Lower leg skin (tissue), 4 donors: ENCODE data around the gene PACRGL. TPM values are rescaled to one million over a fixed set of nuclear protein-coding genes. Genes with fewer than 3 reads are reported as not detected.
"Not testable (repeated sequence)": the region's sequence is repeated elsewhere in the genome, so short reads cannot be mapped to it uniquely, and the experiment has no call there.

Source experiments
- DNase-seq, 2 donors: peaks; one replicate each; pipeline ENCODE4 v3.0.0-alpha.2; 2019; ENCODE audit warnings: low spot score in 2 of 2
- H3K4me3 ChIP-seq: fragments of 200-600 bp; sonication (generic); 2 replicates; pipeline ENCODE4 v1.5.1; 2017; ENCODE audit warnings: mild to moderate bottlenecking, low read depth; ENCODE audit not compliant: poor library complexity, severe bottlenecking
- POLR2A ChIP-seq, 2 donors: fragments of 450-650 bp; IDR thresholded peaks; one replicate each; pipeline ENCODE4 v1.6.1; 2016 to 2017; ENCODE audit warnings: antibody characterized with exemption in 2 of 2, mild to moderate bottlenecking in 1 of 2, moderate library complexity in 1 of 2
- WGBS, 2 donors: methylation state at CpG; one replicate each; pipeline ENCODE4 v1.1.5; 2018; 5-methylcytosine and 5-hydroxymethylcytosine counted together
- intact Hi-C: fragments of 100-400 bp; cut with DNase I; formaldehyde crosslinking; loops from one replicate; pipeline ENCODE4 v1.15.0; 2023; ENCODE audit warnings: low total_unique reads
- total RNA-seq, 4 donors: library from RNA; depleted of rRNA; stranded (reverse); fragments of >200 nt; gene quantifications; one replicate each; pipeline ENCODE4 v1.1.0, GENCODE V29; 2016
- TF ChIP-seq, protein P1 (sequence below), 3 donors: fragments of 450-650 bp; IDR thresholded peaks; one replicate each; pipeline ENCODE4 v1.5.1; 2016; ENCODE audit warnings: antibody characterized with exemption in 3 of 3, mild to moderate bottlenecking in 3 of 3, moderate library complexity in 2 of 3

Gene PACRGL
- total RNA-seq, 4 donors from 2014 or later: 15.6 to 27.7 (median 23.3) TPM

DNA sequence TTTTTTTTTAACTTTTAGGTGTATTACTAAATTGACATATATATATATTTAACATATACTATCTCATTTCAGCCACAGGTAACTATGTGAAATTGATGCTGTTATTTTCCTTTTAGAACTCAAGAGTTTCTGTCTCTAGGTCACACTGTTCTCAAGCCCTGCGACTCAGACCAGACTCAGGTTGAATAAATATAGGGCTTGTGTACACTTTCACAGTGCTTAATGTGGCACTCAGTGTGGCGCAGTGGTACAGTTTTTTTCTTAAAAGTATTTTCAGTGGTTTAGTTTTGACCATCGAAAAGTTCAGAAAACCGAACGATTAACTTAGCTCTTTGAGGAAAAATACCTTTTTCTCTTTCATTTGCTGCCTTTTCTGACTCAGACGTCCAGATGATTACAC lies 24.7 kb downstream of the PACRGL start:
- H3K4me3 ChIP-seq: no peak overlapping the region
- no peak for TF ChIP-seq POLR2A (IDR thresholded peaks at IDR 0.05)
- TF ChIP-seq, protein P1, sequence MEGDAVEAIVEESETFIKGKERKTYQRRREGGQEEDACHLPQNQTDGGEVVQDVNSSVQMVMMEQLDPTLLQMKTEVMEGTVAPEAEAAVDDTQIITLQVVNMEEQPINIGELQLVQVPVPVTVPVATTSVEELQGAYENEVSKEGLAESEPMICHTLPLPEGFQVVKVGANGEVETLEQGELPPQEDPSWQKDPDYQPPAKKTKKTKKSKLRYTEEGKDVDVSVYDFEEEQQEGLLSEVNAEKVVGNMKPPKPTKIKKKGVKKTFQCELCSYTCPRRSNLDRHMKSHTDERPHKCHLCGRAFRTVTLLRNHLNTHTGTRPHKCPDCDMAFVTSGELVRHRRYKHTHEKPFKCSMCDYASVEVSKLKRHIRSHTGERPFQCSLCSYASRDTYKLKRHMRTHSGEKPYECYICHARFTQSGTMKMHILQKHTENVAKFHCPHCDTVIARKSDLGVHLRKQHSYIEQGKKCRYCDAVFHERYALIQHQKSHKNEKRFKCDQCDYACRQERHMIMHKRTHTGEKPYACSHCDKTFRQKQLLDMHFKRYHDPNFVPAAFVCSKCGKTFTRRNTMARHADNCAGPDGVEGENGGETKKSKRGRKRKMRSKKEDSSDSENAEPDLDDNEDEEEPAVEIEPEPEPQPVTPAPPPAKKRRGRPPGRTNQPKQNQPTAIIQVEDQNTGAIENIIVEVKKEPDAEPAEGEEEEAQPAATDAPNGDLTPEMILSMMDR (IDR thresholded peaks at IDR 0.05): no peak
- intact Hi-C loops: no loop called here
- WGBS, 2 donors: 61 to 96% methylated on average over 6 of the region's 6 CpGs
- no peak for DNase-seq

DNA sequence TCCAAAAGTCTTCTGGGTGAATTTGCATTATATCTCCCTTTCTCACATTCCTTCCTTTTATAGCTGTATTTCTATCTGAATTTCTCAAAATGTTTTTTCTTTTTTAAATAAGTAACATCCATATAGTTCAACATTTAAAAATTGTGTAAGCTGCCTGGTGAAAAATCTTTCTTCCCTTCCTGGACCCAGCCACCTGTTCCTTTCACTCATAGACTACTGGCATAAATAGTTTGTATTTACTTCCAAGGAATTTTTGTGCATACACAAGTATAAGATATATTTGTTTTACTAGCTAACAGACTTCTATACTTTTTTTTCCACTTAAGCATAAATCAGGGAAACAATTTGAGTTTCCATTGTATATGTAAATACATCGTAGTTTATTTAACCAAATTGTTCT lies 35.7 kb downstream of the PACRGL start:
- no peak for TF ChIP-seq POLR2A (IDR thresholded peaks at IDR 0.05)
- TF ChIP-seq, protein P1 (IDR thresholded peaks at IDR 0.05): no peak
- intact Hi-C loops: no loop called here
- WGBS, 2 donors: 97 to 100% methylated on average over 1 of the region's 1 CpG
- no peak overlapping the region for H3K4me3 ChIP-seq
- no peak for DNase-seq

DNA sequence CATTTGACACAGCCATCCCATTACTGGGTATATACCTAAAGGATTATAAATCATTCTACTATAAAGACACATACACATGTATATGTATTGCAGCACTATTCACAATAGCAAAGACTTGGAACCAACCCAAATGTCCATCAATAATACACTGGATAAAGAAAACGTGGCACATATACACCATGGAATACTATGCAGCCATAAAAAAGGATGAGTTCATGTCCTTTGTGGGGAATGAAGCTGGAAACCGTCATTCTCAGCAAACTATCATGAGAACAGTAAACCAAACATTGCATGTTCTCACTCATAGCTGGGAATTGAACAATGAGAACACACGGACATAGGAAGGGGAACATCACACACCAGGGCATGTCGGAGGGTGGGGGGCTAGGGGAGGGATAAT lies 45.7 kb downstream of the PACRGL start:
- H3K4me3 ChIP-seq, DNase-seq, intact Hi-C loops: not testable (repeated sequence)
- 88 to 95% methylated on average over 4 of the region's 4 CpGs for WGBS, 2 donors

DNA sequence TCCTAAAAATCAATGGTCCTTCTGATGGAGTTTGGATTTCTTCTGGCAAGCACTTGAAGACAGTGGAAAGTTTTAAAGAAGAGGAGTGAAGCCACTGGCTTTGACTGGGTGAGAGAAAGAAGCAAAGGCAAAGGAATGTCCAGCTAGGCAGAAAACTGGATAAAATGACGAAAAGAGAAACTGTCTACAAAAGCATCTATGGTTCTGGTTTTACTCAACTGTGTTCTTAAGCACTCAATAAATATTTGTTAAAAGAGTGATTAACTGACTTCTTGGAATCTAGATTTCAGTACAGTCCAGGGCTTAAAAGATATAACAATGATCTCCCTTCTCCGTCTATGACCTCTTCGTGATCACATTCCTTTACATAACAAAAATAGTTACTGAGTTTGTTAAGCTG lies 52.4 kb downstream of the PACRGL start:
- WGBS, 2 donors: 97 to 99% methylated on average over 3 of the region's 3 CpGs
- TF ChIP-seq, protein P1 (IDR thresholded peaks at IDR 0.05): no peak
- no peak for TF ChIP-seq POLR2A (IDR thresholded peaks at IDR 0.05)
- no peak overlapping the region for H3K4me3 ChIP-seq
- DNase-seq: no peak
- intact Hi-C loops: no loop called here

DNA sequence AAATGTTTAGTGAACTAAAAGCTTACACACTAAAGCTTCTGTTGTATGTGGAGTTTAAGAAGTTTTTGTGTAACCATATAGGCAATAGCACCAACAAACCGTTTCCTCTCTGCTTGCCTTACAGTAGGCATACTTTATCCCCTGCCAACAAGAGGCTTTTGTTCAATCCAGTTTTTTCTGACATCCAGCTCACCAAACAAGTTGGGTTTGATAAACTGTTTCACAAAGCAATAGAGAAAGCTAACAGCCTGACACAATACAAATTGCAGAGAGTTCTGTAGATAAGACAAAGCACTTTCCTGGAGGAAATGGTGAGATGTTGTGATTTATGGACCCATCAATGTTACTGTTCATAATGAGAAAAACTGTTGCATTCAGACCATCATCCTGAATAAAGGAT lies 53.8 kb downstream of the PACRGL start:
- DNase-seq: no peak
- H3K4me3 ChIP-seq: no peak overlapping the region
- WGBS, 2 donors: 72 to 73% methylated on average over 1 of the region's 1 CpG
- intact Hi-C loops: no loop called here
- TF ChIP-seq POLR2A (IDR thresholded peaks at IDR 0.05): no peak
- TF ChIP-seq, protein P1 (IDR thresholded peaks at IDR 0.05): no peak

DNA sequence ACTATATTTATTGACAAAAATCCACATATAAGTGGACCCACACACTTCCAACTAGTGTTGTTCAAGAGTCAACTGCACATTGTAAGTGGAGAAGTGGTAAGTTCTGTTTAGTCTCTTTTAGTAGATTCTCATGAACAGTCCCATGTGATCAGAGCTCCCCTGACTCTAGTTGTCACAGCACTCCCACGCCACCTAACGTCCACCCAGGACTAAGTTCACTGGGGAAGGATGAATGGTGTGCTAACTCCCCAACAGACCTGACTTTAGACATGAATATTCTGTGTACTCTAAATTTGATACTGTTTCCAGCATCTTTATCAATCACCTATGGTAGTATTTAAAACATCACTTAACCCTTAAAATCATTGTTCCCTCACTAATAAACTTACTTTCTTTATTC lies 59.8 kb downstream of the PACRGL start:
- 88 to 94% methylated on average over 2 of the region's 2 CpGs for WGBS, 2 donors
- no peak for TF ChIP-seq POLR2A (IDR thresholded peaks at IDR 0.05)
- TF ChIP-seq, protein P1 (IDR thresholded peaks at IDR 0.05): no peak
- H3K4me3 ChIP-seq: no peak overlapping the region
- DNase-seq: no peak
- intact Hi-C loops: no loop called here
